HFF-Myc (cell line): ENCODE data around the gene ITGA5.

Source experiments
- DNase-seq: peaks from one replicate; pipeline ENCODE4 v3.0.0-alpha.2; 2011; ENCODE audit warnings: low read depth; ENCODE audit errors: extremely low read depth
- H3K4me3 ChIP-seq: replicated peaks from 2 replicates; pipeline ENCODE4 v1.5.1; 2011; ENCODE audit warnings: low read depth, mild to moderate bottlenecking, control low read depth, low read length
- TF ChIP-seq, protein P1 (sequence below): IDR thresholded peaks from 2 replicates; pipeline ENCODE4 v1.5.1; 2012; ENCODE audit warnings: mild to moderate bottlenecking, low read depth, low read length, control low read depth; ENCODE audit errors: missing control alignments

ITGA5 gene

GRCh38 chr12:54455760-54456469 lies 36.8 kb upstream of the ITGA5 start:
- H3K4me3 ChIP-seq = no peak overlapping the region
- TF ChIP-seq, protein P1, sequence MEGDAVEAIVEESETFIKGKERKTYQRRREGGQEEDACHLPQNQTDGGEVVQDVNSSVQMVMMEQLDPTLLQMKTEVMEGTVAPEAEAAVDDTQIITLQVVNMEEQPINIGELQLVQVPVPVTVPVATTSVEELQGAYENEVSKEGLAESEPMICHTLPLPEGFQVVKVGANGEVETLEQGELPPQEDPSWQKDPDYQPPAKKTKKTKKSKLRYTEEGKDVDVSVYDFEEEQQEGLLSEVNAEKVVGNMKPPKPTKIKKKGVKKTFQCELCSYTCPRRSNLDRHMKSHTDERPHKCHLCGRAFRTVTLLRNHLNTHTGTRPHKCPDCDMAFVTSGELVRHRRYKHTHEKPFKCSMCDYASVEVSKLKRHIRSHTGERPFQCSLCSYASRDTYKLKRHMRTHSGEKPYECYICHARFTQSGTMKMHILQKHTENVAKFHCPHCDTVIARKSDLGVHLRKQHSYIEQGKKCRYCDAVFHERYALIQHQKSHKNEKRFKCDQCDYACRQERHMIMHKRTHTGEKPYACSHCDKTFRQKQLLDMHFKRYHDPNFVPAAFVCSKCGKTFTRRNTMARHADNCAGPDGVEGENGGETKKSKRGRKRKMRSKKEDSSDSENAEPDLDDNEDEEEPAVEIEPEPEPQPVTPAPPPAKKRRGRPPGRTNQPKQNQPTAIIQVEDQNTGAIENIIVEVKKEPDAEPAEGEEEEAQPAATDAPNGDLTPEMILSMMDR = no peak
- DNase-seq = no peak

DNA sequence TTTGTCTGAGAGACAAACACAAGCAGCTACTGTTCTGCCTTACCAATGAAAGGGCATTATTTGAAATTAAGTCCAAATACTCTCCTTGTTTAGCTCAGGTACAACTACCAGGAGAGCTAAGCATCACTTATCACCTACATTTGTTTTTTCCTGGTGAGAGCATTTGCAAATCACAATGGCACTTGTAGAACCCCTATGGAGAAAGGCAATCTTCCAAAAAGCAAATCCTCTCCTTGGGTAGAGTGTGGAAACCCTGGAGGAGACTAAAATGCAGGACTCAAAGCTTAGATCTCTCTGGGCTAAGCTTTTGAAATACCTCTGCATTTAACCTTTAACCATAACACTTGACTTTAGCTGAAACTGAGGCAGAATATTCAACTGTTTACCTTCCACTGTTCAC lies 33.6 kb upstream of the ITGA5 start:
- TF ChIP-seq, protein P1 = no peak
- H3K4me3 ChIP-seq = no peak overlapping the region
- DNase-seq = no peak

- no peak overlapping the region for H3K4me3 ChIP-seq
- no peak for DNase-seq
- TF ChIP-seq, protein P1 = no peak
Measured at GRCh38 chr12:54448344-54448743, 29.3 kb upstream of the ITGA5 start.

DNA sequence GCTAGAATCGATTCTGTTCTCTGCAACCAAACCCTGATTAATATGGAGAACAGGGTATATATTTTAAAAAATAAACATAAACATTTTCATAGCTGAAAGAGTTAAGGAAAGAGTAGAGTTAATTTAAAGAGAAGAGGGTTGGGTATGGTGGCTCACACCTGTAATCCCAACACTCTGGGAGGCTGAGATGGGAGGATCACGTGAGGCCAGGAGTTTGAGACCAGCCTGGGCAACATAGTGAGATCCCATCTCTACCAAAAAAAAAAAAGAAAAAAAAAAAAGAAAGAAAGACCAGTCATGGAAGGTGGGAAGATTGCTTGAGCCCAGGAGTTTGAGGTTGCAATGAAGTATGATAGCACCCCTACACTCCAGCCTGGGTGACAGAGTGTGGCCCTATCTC lies 28.9 kb upstream of the ITGA5 start:
- DNase-seq = no peak
- H3K4me3 ChIP-seq = no peak overlapping the region
- TF ChIP-seq, protein P1 = no peak

GRCh38 chr12:54444206-54444605 lies 25.1 kb upstream of the ITGA5 start:
- TF ChIP-seq, protein P1 = no peak
- H3K4me3 ChIP-seq = no peak overlapping the region
- no peak for DNase-seq

DNA sequence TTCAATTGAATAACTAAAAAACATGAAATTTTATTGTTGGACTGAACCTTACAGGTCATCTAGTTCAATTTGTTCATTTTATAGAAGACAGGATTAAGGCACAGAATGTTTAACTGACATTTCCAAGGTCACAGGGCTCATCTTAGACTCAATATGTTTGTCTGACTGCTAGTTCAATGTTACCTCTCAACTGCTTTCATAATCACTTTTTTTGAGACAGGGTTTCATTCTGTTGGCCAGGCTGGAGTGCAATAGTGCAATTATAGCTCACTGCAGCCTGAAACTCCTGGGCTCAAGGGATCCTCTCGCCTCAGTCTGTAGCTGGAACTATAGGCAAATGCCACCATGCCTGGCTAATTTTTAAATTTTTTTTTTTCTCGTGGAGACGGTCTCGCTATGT lies 24.4 kb upstream of the ITGA5 start:
- DNase-seq = no peak
- no peak overlapping the region for H3K4me3 ChIP-seq

More for the DNA sequence above, 24.4 kb upstream of the ITGA5 start:
- TF ChIP-seq, protein P1 = no peak
